Colon (tissue), 2 donors: ENCODE data around the gene AARS2.

Experiments
- FAIRE-seq: peaks from 2 replicates; lab custom pipeline; 2012; peaks lifted over from hg19 to GRCh38; lab: Jason Lieb, UNC
- donor health status: control.
- donor health status: control.

Gene AARS2

DNA sequence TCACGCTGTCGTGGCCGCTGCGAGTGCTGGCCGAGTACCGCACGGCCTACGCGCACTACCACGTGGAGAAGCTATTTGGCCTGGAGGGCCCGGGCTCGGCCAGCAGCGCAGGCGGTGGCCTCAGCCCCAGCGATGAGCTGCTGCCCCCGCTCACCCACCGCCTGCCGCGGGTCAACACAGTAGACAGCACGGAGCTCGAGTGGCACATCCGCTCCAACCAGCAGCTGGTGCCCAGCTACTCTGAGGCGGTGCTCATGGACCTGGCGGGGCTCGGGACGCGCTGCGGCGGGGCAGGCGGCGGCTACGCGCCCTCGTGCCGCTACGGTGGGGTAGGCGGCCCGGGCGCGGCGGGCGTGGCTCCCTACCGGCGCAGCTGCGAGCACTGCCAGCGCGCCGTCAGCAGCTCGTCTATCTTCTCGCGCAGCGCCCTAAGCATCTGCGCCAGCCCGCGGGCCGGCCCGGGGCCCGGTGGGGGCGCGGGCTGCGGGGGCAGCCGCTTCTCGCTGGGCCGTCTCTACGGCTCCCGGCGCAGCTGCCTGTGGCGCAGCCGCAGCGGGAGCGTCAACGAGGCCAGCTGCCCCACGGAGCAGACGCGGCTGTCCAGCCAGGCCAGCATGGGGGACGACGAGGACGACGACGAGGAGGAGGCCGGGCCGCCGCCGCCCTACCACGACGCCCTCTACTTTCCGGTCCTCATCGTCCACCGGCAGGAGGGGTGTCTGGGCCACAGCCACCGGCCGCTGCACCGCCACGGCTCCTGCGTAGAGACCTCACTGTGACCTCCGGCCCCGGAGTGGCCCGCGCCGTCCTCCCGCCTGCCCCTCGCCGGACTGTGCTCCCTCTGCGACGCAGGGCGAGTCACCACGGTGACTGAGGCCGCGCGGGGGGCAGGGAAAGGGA, 37.1 kb downstream of the AARS2 start:
- FAIRE-seq: no peak

DNA sequence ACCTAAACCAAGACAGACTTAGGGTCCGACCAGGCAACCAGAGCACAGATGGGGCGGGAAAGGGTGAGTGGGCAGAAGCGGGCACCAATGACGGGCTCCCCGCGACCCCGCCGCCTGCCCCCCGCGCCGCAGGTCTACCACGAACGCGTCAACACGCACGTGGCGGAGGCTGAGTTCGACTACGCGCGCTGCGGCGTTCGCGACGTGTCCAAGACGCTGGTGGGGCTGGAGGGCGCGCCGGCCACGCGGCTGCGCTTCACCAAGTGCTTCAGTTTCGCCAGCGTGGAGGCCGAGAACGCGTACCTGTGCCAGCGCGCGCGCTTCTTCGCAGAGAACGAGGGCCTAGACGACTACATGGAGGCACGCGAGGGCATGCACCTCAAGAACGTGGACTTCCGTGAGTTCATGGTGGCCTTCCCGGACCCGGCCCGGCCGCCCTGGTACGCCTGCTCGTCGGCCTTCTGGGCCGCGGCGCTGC, 37.8 kb downstream of the AARS2 start:
- FAIRE-seq: no peak

DNA sequence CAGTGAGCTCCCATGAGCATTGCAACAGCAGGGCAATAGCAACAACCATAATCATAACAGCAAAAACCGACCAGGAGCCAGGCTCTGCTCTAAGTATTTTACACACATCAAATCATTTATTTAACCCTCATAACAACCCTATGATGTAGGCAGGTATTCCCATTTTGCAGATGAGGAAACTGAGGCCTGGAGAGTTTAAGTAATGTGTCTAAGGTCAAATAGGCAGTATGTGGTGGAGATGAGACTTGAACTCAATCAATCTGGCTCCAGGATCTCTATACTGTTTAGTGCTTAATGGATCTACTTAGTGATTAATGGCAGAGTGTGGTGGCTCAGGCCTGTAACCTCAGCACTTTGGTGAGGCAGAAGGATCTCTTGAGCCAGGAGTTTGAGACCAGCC, 39.5 kb downstream of the AARS2 start:
- FAIRE-seq: no peak

GRCh38 chr6:44272999-44273566, 40.1 kb downstream of the AARS2 start:
- FAIRE-seq: no peak

DNA sequence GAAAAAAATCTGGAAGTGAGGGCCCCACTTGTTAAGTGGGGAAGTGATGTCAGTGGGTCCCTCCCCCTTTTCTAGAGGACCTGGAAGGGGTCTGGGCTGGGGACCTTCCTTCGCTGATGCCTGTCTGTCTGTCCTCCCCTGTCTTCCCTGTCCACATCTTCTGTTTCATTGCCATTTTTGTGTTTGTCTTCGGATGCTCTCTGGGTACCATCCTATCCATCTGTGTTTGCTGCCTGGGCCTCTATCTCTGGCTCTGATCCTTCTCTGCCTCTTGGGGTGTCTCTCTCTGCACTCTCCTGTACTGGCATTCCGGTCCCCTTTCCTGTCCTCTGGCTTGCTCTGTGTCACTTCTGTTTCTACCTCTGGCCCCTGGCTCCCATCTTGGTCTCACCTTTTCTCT, 40.6 kb downstream of the AARS2 start:
- FAIRE-seq: no peak

DNA sequence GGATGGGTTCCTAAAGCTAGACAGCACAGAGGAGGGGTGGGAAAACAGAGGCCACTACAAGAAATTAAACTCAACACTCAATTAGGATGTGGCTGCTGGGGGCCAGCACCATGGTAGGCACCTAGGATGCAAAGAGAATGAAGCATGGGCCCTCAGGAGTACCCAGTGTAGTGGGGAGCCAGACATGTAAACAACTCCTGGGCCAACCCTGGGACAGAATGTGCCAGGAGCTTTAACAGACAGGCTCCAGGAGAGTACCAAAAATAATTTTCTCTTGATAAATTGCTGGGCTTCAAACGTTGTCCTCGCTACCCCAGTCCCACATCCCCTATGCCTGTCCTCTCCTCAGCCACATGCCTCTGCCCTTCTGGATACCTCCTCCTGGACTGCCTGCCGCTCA, 41.2 kb downstream of the AARS2 start:
- no peak for FAIRE-seq

DNA sequence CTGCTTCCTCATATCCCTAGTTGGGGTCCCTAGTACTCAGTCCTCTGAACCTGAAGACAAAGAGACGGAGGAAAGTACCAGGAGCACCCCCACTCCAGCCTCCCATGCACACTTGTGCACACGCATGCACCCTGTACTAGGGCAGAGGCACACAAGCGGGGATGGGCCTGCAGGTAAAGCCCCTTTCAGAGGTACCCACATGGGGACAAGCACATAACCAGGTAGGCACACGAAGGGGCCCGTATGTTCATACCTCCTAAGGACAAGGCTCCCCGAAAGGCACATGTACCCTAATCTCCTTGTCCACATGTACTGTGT, 41.8 kb downstream of the AARS2 start:
- FAIRE-seq: no peak

DNA sequence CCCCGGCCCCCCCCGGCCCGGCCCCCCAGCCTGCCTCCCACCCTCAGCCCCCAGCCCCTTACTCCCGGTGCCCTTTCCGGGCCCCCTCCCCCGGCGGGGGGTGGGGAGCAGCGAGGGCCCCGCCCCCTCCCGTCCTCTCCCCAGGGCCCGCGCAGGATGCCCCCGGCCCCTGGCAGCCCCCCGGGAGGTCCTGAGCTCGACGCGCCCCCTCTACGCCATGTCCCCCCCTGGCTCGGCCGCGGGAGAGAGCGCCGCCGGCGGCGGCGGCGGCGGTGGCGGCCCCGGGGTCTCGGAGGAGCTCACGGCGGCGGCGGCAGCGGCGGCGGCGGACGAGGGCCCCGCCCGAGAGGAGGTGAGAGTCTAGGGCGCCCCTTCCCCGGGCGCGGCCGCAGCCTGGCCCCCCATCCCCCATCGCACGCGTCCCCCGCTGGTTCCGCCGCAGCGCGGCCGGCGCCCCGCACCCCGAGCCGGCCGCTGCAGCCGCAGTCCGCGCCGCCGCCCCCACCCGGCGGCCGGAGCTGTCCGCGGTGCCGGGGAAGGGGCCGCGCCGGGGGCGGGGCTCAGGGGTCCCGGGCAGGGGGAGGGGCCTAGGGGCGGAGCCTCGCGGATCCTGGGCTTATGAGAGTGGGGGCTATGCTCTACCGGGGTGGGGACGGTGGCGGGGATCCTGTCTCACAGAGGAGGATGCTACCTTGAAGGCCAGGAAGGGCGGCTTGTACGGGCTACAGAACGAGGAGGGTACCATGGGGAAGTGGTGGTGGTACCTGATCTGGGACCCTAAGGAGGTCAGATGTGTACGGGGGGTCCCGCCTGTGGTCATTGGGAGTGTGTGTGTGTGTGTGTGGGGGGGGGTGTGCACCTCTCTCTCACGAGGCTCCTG, 42.4 kb downstream of the AARS2 start:
- no peak for FAIRE-seq

DNA sequence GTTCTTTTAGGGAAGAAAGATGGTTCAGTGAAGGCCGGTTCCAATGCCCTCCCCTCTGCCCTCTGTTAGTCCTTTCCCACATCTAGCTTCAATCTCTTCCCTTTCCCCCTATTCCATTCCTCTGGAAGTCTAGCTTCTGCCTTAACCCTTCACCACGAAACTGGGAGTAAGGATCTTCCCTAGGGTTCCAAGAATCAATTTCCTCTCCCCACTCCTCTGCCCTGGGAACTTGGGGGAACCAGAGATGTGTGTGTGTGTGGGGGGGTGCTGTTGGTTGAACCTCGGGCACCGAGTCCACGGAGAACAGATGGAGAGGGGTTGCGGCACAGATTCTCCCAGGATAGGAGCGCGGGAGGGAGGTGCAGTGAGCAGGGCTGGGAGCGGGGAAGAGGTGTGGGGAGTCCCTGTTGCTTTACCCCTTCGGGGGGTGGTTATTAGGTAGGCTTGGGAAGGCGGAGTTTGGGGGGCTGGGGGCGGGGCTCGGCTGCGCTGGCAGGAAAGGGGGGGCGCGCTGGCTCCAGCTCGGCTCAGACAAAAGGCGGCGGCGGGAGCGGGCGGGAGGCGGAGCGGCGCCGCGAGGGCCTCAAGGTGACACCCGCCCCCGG, 43.1 kb downstream of the AARS2 start, which contains the start of gene TMEM151B:
TSS of gene TMEM151B (plus strand) at position 530 of the 605 bp plus-strand sequence. CDS start 293 bp downstream, outside the sequence.
- no peak for FAIRE-seq

GRCh38 chr6:44269178-44269920, 43.8 kb downstream of the AARS2 start:
- FAIRE-seq: no peak

GRCh38 chr6:44268095-44268628, 45.0 kb downstream of the AARS2 start:
- no peak for FAIRE-seq

GRCh38 chr6:44267252-44267651, 45.9 kb downstream of the AARS2 start:
- FAIRE-seq: no peak

- no peak for FAIRE-seq
These were observed 46.8 kb downstream of the AARS2 start for GRCh38 chr6:44266347-44266746.

- no peak for FAIRE-seq
These were observed 47.4 kb downstream of the AARS2 start for GRCh38 chr6:44265722-44266233.

GRCh38 chr6:44265007-44265721, 48.0 kb downstream of the AARS2 start, which contains the start of gene NFKBIE:
TSS of gene NFKBIE (minus strand) at chr6:44265551. CDS start at chr6:44265346, 205 bp downstream.
- FAIRE-seq: no peak

- no peak for FAIRE-seq
These were observed 48.8 kb downstream of the AARS2 start for GRCh38 chr6:44264154-44265006.

DNA sequence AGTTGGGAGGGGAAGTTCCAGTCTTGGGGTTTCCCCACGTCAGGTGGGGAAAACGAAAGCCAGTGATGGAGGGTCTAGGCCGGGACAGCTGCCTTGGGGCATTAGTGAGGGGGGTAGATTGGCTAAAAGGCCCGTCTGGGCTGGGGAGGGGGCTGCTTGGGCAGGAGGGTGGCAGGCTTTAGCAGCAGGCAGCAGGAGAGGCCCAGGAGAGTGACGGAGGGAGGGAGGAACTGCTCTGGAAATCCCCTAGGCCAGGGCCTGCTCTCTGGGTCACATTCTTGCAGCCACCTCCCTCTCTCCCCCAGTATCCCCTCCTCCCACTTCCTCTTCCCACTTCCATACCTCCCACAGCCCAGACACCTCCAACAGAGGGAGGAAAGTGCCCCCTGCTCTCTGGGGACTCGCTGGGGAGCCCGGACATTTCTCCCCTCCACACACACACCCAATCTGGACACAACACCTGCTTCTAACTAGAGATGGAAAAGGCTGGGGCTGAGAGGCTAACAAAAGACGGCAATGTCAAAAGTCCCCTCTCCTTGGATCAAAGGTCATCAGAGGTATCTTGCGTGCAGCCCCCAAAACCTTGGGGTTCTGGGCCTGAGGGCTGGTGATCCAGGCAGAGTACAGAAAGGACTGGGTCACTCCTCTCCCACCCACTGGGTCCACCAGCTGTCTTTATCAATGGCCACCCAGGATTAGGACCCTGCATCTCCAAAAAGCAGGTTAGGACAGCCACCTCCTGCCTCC, 49.6 kb downstream of the AARS2 start:
- no peak for FAIRE-seq
